ENCODE data around the gene PGA4.
"Not testable (repeated sequence)": the region's sequence is repeated elsewhere in the genome, so short reads cannot be mapped to it uniquely, and the experiment has no call there.

PGA4 gene

DNA sequence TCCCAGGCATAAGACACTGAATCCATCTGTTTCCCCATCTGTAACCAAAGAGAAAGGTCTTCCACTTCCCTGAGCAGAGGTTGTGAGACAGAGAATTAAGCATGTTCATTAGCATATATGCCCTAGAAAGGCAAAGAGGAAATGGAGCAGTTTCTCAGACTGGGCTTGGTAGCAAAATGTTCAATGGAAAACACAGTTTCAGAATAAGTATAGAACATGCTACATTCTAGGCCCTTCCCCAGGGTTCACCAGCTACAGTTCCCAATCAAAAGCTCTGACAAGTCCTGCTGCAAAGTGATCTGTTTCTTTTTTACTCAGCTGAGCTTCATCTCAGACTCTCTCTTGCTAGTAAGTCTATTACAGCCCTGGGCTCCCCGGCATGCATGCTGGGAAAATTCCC is 30.2 kb downstream of the PGA4 start:
- not testable (repeated sequence) for DNase-seq

DNA sequence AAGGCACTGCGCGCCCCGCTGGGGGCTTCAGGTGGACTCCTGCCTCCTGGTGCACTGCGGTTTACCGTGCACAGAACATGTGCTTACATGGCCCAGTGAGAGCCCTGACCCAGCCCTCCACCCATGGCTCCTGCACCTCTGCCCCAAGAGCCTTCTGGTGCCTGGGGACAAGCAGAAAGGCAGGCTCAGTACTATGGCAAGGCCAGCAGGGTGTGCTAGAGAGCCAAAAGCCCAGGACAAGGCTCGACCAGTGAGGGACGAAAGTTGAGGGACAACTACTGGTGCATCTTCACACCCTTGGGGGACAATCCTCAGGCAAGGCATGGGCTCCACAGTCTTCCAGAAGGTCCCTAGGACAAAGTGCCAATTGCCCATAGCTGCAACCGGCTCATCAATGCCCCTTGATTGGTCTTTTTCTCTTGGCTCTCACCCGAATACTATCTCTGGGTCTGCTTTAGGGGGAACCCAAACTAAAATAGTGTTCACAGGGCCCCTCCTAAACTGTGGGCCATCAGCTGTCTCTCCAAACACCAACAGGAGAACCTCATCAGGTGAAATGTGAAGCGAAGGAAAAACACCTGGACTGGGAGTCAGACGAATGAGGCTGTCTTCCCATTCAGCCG is 32.4 kb downstream of the PGA4 start:
- peak; percentile 76 for DNase-seq

DNA sequence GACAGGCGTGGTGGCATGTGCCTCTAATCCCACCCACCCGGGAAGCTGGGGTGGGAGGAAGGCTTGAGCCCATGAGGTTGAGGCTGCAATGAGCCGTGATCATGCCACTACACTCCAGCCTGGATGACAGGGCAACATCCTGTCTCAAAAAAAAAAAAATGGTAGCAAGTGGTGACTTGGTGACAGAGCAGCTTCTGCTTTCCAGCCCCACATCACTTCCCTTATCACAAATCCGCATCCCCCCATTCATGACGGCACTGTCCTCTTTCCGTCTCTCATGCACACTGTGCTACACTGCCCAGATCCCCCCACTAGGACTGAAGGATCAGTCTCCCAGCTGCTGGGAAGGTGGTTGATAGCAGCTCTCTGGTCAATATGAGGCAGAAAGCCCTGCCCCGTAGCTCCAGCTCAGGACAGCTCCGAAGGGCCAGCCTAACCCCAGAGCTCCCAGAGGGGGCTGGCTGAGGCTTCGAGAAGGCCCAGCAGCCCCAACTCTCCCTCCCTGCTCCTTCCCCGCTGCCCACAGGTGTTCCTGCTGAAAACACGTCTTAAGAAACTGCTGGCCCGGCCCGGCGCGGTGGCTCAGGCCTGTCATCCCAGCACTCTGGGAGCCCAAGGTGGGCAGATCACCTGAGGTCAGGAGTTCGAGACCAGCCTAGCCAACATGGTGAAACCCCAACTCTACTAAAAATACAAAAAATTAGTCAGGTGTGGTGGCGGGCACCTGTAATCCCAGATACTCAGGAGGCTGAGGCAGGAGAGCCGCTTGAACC is 34.7 kb downstream of the PGA4 start:
- no peak for DNase-seq

DNA sequence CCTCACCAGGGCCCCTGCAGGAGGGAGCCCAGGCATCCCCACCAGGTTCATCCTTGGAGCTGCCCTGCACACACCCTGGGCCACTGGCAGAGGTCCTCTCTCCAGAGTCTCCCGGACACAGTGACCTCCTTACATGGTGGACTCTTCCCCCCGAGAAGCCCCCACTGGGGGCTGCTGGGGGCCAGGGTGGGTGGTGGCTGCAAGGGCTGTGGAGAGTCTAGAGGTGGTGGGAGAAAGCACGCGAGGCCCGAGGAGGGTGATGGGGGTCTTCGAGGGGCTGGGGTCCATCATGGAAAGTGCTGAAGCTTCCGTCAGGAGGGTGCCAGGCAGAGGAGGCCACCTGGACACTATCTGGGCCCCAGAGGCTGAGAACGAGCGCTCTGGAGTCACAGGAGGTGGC is 36.4 kb downstream of the PGA4 start:
- DNase-seq = no peak

DNA sequence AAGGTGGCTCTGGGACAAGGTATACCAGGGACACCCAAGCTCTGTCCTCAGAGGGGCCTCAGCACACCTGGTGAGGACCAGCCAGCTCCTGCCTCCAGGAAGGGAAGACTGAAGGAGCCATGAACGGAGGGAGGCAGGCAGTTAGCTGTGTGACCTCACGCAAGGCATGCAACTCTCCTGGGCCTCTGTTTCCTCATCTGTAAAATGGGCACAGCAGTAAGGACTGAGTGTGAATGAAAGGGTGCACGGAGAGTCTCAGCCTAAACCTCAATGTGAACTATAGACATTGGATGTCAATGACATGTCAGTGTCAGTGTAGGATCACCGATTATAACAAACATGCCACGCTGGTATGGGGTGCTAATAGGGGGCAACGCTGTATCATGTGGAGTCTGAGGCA is 37.2 kb downstream of the PGA4 start:
- no peak for DNase-seq

DNA sequence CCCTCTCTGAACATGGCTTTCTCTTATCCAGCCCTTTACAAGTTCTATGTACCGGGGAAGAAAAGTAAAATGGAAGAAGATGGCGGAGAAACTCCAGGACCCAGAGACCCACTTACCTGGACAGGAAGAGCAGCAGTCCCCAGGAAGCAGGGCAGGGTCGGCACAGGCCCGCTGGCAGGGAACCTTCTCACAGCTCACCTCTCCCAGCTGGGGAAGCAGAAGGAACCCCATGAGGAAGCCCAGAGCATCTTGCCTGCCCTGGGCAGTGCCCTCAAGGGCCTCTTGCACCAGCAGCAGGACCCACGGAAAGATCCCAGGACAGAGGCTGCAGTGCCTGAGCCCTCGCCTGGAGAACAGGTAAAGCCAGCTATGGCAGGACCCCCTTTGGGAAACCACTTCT is 42.2 kb downstream of the PGA4 start:
- DNase-seq = no peak

DNA sequence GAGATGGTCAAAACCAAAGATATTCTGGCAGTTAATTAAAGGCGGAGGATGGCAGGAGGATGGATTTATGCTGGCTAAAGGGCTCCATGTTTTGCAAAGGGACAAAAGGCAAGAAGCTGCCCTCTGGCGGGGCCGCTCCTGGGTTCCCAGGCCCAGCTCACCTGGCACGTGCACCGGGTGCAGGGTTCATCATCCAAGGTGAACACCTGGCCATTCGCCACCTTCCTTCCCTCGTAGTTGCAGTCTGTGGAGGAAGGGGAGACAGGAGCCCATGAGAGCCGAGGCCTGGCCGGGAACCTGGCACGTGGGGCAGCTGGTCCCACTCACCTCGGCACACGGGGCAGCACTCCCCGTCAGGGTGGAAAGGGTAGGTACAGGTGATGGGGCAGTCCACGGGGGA is 42.6 kb downstream of the PGA4 start:
- no peak for DNase-seq

DNA sequence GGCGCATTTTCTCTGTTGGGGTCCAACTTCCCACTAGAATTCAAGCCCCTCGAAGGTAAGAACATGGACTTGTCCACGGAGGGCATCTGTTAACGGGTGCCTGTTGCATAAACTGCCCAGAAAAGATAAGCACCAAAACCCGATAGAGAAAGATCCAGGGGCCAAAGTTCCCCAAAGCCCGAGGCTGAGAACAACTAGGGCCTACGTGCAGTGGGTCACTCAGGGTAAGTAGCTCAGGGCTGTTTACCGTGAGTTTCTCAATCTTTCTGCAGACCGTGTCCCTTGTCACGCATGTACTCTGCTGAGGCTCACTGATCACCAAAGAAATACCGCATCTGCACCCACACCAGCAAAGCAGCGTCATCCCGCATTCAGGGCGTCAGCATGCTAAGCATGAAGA is 43.2 kb downstream of the PGA4 start:
- DNase-seq = no peak

DNA sequence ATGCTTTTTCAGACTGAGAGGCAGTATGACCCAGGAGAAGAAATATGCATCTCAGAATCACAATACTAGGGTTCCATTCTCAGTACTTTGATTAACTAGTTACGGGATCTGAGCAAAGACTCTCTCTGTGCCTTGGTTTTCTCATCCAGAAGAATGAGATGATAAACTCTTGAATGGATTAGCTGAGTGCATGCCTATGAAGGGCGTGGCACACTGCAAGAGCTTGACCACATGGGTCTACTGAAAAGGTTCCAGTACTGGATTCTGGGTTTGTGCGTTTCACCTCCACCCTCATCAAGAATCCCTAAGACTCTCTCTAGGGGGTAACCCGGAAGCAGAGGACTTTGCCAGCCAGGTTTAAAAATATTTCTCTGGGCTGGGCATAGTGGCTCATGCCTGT is 44.5 kb downstream of the PGA4 start:
- DNase-seq = no peak

DNA sequence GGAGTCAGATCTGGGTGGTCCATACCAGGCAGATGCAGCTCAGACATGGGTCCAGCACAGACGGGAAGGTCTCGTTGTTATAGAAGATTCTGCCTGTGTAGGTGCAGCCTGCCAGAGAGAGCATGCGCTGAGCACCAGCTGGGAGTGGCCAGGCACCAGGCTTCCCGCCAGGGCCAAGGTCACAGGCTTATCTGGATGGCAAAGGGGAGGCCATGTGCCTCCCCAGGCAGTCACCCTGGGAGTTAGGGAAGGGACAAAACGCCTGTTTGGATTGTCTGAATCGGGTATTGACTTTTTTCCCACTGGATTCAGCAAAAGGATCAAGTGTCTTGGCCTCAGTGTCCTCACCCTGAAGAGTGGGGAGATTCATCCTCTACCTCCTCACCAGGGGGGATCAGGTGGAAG is 45.3 kb downstream of the PGA4 start:
- DNase-seq = no peak

DNA sequence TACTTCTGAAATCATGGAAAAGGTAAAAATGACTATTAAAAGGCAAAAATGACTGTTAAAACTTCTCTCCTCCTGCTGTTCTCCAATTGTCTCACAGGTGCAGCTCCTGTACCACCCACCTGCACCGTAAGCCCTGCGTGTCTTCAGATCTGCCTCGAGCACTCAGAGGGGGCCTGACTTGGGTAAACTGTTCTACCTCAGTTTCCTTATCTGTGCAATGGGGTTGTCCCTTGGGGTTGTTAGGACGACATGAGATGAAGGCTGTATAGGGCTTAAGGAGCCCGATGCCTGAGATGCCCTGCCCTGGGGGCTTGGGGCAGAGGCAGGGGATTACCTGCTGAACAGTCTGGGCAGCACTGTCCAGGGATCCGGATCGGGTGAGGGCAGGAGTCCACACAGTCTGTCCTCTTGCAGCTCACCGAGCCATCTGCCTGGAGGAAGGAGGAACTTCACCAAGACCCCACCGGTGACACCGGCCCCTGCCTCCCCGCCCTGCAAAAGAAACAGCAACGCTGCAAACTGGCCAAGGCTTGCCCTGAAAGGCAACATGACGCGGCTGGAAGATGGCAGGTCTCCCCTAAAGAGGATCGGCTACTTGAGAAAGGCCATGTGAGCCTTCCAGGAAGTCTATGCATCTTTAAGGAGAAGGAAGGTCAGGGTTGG is 46.6 kb downstream of the PGA4 start:
- no peak for DNase-seq

DNA sequence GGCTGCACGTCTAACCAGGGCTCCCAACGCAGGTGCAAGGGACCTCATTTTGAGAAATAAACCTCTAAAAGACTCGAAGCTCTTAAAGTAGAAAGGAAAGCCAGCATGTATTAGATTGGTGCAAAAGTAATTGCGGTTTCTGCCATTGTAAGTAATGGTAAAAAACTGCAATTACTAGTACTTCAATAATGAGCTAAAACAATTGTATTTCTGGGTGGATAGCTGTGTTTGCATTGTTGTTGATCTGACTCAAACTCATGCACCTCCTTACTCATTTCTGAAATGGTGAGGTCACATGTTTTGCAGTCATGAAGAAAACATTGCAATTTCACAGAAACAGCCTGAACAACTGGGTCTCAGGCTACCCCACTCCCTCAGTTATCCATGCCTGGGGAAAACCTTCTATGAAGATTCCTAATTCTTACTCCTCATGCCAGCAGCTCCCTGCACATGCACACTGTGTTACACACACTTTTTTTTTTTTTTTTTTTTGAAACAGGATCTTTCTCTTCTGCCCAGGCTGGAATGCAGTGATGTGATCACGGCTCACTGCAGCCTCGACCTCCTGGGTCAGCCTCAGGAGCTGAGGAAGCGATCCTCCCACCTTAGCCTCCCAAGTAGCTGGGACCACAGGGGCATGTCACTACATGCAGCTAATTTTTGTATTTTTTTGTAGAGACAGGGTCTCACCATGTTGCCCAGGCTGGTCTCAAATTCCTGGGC is 48.4 kb downstream of the PGA4 start:
- DNase-seq = no peak

DNA sequence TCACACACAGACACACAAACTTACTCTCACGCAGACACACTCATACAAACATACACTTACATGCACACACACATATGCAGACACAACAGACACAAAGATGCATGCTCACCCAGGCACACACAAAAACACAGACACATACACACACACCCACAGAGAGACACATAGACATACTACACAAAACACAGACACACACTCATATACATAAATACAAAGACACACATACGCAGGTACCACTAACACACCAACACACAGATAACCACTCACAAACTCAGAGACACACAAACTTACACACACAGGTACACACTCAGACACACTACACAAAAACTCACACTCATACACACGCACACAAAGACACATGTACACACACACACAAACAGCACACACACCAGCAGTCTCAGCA is 50.6 kb downstream of the PGA4 start:
- DNase-seq = no peak

DNA sequence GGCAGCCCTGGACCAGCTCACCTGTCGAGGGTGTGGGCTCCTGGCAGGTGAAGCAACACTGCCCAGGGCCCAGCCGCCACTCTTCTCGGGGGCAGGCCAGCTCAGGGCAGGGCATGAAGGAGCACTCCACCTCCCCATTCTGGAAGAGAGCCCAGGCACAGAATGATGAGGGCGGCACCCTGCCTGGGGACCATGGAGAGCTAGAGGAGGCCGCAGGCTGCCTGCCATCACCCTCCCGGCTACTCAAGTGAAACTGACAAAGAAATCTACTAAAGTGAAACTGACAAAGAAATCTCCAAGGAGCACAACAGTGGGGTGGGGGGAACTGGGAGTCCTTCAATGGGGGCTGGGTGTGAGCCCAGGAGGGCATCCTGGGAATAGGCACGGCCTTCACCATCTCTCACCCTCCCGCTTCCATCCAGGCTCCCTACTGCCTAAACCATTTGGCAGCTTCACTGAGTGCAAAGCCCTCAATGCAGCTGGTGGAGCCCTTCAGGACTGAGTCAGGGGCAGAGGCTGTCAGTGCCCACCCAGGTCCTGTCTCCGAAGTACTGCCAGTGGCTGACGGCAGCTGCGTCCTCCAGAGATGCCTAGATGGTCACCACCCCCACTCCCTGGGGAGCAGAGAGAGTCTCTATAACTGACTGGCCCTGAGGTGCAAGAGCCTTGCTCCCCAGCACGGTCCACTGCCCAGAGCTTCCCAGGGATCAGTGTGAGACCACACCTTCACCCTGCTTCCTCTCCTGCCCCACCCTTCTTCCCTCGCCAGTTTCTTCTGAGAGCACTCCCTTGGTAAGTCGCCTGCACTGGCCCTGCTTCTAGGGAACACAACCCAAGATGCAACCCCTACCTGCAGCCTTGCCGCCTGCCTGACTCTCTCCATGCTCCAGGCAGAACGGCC is 51.3 kb downstream of the PGA4 start:
- DNase-seq = no peak

DNA sequence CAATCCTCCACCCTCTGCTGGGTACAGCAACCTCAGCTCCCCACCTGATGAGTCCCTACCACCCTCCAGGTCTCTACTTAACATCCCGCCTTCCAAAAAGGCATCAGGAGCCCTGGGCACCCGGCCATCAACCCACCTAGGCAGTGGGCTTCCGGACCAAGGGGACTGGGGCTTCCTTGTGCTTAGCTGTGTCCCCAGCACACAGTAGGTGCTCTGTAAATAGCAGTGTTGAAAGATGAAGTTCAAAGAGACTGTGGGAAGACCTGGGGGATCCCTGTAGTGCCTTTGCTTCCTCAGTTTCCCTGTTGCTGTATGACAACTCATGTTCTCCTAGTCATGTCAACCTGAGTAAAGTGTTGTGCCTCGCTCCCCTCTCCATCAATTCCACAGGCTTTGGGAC is 51.9 kb downstream of the PGA4 start:
- DNase-seq = no peak

DNA sequence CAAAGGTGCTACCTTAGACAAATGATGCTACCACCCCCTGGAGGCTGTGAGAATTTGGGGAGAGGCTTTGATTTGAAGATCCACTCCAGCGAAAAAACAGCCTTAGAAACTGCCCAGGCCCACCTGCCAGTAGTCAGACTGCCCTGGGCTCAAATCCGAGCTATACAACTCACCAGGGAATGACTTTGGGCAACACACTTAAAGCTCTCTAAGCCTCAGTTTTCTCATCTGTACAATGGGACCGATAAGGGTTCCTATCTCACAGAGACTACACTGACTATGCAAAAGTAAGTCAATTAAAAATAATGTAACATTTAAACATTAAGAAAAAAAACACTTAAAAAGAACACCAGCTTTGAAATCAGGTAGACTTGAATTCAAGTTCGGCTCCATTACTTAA is 53.0 kb downstream of the PGA4 start:
- no peak for DNase-seq

DNA sequence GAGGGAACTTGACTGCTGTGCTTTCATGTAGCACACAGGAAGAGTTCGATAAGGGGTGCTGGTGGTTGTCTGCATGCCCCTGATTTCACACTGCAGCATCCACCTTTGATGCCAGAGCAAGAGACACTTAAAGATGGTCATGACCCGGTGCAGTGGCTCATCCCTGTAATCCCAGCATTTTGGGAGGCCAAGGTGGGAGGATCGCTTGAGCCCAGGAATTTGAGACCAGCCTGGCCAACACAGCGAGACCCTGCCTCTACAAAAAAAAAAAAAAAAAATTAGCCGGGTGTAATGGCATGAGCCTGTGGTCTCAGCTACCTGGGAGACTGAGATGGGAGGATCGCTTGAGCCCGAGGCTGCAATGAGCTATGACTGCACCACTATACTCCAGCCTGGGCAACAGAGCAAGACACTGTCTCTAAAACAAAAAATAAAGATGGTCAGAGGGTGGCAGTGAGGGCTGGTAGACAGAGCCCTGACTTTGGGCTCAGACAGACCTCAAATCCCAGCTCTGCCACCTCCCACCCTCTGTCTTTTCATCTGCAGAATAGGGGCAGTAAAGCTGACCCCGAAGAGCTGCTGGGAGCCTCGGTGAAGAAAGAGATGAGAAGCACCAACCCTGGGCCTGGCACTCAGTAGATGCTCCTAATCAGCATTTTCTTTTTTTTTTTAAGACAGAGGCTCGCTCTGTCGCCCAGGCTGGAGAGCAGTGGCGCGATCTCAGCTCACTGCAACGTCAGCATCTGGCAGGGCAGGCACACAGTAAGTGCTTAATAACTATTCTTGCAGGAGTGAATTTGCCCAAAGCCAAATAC is 55.2 kb downstream of the PGA4 start:
- DNase-seq = no peak

DNA sequence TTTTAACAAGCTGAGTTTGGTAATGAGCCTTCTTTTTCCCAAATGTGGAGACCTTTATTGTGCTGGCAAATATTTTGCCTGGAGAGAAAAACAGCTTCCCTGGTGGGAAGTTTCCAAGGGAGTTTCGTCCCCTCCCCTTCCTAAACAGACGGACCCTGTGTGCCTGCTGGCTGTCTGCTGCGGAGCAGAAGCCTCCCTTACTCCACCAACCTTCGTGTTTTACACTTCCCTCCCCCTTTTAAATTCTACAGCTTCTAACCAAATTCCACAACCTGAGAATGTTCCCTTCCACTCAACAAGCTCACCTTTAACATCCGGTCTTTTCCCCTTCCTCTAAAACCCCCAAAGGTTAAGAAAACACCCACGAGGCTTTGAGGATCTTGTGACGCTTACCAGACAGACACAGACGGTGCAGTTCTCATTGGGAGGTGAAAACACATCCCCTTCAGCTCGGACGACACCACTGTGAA is 55.9 kb downstream of the PGA4 start:
- no peak for DNase-seq

DNA sequence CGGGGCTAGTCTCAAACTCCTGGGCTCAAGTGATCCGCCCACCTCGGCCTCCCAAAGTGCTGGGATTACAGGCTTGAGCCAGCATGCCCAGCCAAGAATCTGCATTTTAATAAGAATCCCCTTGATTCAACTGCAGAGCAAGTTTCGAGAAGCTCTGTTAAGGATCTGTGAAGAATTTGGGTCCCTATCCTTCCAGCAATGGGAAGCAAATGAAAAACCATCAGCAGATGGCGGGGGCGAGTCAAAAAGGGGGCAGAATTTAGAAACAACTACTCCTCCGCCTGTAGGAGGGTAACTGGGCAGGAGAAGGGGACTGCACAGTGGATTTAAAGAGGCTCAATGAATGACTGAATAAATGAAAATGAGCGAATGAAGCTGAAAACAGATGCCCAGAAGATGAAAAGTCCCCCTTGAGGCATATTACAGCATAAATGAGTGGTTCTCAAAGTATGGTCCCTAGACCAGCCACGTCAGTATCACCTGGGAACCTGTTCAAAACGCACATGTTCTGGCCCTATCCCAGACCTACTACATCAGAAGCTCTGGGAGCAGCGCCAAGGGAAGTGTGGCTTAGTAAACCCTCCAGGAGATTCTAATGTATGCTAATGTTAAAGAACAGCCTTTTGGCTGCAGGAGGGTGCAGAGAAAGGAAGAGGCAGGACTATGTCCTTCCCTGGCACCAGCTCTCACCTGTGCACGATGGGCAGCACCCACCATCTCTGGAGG is 58.0 kb downstream of the PGA4 start:
- DNase-seq = no peak

DNA sequence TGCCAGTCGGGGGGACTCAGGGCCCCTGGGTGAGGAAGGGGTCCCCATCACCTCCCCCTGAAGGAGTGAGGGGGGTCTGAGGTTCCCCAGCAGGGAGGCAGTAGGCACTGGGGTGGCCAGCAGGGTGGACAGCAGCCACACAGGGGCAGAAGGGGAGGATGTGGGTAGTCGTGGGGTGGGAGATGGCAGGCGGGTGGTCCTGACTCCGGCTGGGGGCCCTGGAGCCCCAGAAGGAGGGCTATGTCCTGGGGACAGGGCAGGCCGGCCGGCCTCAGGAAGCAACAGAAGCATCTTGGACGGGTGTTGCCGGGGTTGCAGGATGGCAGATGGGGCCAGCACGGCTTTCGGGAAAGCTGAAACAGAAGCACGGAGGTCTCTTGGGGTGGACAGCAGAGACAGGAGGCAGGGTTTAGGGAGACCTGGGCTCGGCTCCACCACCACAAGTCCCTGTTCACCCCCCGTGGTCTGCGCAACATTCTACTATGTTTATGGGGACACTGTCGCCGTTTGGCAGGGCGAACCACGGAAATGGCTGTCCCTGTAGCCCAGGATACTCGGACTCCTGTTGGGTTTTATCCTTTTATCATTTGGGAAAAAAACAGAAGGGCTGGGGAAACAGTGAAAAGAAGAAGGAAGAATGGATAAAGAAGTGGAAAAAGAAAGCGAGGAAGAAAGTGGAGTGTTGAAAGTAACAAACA is 58.9 kb downstream of the PGA4 start:
- no peak for DNase-seq

Data from NCI-H82 (cell line).